CD4-positive, alpha-beta T cell treated with Interleukin-2 at 100 ng/mL for 4 hours (primary cell): ENCODE results near the gene FAM151B.
"Not testable (repeated sequence)": the region's sequence is repeated elsewhere in the genome, so short reads cannot be mapped to it uniquely, and the experiment has no call there.

Experiments used
- DNase-seq: peaks from one replicate; pipeline ENCODE4 v3.0.0-alpha.2; 2020; ENCODE audit warnings: low spot score

FAM151B gene

GRCh38 chr5:80503641-80504040, 15.7 kb downstream of the FAM151B start:
- DNase-seq, result no peak

GRCh38 chr5:80504833-80505232, 16.9 kb downstream of the FAM151B start:
- DNase-seq, result no peak

GRCh38 chr5:80507663-80508062, 19.8 kb downstream of the FAM151B start:
- no peak for DNase-seq

GRCh38 chr5:80508844-80509243, 20.9 kb downstream of the FAM151B start:
- no peak for DNase-seq

DNA sequence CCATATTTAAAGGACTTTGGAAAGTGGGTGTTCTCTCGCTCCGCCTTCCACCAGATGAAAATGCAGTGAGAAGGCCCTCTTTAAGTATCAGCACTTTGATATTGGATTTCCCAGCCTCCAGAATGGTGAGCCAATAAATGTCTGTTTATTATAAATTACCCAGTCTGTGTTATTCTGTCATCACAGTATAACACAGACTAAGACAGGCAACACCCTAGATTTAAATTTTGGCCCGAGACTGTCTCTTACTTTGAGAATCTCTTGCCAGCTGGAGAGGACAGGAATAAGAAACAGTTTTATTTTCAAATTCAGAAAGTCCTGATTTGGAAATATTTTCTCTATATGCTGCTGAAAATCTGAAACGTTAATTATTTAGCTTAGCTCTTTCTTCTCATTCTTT, 21.5 kb downstream of the FAM151B start:
- no peak for DNase-seq

DNA sequence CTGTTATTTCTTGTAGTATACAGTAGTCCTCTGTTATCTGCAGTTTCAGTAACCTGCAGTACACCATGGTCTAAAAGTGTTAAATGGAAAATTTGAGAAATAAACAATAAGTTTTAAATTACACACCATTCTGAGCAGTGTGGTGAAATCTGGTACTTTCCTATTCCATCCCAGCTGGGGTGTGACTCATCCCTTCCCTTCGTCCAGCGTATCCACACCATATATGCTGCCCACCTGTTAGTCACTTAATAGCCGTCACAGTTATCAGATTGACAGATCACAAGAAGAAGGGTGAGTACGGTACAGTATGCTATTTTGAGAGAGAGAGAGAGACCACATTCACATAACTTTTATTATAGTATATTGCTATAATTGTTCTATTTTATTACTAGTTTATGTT, 28.9 kb downstream of the FAM151B start:
- DNase-seq, result no peak

DNA sequence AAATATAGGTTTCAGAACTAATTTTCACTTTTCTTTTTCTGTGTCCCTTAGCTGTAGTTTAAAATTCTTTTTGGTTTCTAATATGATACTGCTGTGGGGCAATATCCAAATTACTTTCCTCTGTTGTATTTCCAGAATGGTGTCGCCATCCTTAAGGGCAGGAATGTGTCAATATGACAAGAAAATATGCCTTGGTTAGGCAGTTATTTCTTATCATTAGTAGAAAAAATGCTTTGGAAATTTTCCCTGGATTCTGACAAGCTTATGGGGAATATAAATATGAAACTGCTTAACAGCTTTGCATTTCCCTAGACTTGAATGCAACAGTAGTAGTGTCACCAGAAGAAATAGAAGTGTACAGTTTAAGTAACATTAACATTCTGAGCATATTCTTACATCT, 52.8 kb downstream of the FAM151B start:
- DNase-seq, result no peak

DNA sequence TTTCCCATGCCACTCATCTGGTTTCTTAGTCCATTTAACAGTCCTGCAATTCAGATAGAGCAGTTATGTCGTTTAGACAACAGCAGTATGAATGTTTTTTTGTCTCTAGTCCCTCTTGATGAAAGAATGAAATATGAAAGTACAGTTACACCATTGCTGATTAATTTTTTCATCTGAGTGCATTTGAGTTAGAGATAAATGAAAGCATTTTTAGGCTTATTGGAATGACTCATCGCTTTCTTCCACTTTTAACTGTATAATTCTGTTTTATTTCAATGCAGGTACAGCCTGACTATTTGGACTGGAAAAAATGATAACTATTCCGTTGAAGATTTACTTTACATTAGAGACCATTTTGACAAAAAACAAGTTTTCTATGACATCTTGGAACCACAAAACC, 53.5 kb downstream of the FAM151B start:
- no peak for DNase-seq

- no peak for DNase-seq
Observed at GRCh38 chr5:80554646-80555045, 66.7 kb downstream of the FAM151B start.

DNA sequence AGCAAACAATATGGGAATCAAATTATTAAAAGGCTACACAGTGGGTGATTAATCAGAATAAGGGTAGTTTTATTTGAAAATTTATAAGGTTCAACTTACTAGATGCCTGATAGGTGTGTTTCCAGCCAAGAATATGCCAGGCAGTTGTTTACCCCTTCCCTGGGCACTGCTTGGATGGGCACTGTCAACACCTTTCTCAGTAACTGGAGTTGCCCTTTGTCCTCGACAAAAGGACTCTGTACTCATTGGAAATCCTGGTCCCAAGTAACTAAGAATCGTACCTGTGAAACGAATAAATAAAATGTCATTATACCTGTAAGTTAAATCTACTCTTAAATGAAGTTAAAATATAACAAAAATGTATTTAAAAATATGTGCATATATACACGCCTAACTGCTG, 67.2 kb downstream of the FAM151B start:
- no peak for DNase-seq

- no peak for DNase-seq
Observed at GRCh38 chr5:80559244-80559643, 71.3 kb downstream of the FAM151B start.

DNA sequence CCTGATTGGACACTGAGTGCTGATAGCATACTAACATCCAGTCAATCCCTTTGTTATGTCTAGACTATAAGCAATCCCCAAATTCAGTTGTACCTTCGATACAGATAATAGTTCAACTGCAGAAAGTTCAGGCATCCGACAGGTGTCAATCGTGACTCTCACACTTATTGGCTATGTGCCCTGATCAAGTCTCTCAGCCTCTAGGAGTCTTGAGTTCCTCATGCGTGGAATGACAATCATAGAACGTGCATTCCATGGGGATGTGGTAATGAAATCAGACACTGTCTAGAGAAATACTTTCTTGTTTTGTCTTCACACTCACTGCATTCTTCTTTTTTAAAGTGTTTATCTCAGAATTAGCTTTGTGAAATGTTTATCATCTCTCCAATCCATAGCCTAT, 77.4 kb downstream of the FAM151B start:
- DNase-seq, result no peak

DNA sequence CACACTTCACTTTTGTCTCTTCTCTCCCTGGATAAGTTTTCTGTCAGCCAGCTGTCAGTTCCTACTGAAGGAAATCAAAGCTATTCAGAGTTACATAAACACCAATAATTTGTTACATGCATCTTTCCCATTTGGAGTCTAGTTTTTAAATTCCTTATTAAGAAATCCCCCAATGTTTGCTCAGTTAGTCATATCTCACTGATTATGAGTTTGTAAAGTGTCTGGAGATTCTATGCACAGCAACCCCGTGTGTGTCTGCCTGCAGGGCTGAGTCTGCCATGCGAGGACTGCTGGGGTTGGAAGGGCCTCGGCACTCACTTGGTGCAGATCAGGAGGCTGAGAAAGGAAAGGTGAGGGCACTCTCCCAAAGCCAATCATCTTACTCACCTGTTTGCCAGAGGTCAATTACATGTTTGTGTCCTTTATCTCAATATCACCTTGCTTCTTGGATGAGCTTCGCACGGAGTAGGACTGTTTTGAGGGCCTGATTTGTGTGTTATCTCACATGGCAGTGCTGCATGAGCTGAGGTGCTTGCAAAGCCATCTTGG, 78.9 kb downstream of the FAM151B start:
- no peak for DNase-seq

GRCh38 chr5:80568251-80568650, 80.4 kb downstream of the FAM151B start:
- DNase-seq, result no peak

DNA sequence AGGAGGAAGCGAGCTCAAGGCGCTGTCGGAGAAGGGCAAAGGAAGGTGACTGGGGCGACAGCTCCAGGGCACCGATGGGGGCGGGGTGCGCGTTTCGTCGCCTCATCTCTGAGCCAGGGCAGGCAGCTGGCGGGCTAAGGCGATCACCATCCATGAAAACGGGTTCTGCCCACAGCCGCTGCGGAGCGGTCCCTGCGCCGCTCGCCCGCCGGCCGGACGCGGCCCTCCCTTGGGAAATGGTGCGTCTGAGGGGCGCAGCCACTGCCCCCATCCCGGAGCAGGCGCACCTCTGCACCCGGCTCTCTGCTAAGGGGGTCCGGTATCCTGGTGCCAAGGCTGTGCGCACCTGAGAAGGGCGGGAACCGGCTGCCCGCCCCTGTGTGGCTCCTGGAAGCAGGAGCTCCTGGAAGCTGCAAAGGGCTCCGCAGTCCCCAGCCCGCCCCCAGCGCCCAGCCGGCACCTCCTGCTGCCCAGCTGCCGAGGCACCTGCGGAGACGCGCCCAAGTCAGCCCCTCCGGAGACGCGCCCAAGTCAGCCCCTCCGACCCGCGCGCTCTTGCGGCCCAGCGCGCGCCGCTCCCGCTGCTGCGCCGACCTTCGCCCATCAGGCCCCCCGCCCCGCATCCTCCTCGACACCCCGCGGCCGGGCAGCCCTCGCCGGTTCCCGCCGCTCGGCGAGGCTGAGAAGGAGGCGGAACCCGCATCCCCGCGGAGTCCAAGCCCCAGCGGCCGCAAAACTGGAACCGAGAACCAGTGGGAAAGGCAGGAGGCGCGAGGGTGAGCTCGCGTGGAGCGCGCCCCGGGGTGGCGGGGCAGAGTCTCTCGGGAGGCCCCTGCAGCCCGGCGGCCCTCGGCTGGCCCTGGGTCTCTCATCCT, 81.4 kb downstream of the FAM151B start:
- no peak for DNase-seq

DNA sequence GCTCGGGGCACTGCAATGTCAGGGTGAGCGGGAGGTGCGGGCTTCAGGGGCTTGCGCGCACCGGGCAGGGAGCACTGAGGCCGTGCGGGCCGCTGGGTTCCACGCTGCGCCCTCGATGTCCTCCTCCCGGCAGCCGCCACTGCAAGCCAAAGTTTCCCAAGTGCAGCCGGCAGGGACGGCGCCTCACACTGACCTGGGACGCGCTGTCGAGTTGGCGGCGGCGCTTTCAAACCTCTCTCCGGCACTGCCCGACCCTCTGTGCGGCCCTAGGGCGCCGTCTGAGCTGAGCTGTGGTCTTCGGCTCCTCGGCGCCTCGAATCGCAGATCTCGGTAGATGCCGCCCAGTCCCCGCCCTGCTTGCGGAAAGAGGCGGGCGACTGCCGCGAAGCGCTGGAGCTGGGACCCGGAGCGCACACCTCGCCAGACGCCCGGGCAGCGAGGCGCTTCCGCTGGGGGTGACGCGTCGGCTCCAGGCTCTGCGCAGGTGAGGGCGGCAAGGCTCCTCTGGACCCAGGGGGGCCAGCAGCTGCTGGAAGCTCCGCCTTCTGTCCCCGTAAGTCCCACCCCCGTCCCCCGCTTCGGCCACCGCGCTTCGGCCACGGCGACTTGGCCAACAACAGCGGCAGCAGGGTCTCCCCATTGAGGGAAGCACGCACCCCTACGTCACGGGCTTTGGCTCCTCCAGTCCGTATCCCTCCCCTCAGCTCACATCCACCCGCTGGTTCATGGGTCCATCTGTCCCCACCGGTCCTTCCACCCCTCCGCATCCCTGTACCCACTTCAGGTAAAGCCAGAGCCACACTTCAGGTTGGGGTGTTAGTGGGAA, 82.3 kb downstream of the FAM151B start, which contains the start of gene ANKRD34B:
Gene ANKRD34B, minus strand, starts transcription at position 320 of the 826 bp plus-strand sequence. CDS start 10,261 bp downstream, outside the sequence.
- no peak for DNase-seq

- no peak for DNase-seq
Observed at GRCh38 chr5:80573062-80573461, 85.2 kb downstream of the FAM151B start.

DNA sequence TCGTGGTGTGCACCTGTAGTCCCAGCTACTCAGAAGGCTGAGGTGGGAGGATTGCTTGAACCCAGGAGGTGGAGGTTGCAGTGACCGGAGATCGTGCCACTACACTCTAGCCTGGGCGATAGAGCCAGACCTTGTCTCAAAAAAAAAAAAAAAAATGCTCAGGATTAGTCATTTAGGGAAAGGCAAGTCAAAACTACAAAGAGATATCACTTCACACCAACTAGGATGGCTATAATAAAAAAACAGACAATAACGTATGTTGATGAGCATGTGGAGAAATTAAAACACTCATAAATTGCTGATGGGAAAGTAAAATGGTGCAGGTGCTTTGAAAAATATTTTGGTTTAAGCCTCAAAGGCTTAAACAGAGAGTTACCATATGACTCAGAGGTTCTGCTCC, 88.5 kb downstream of the FAM151B start:
- no peak for DNase-seq

DNA sequence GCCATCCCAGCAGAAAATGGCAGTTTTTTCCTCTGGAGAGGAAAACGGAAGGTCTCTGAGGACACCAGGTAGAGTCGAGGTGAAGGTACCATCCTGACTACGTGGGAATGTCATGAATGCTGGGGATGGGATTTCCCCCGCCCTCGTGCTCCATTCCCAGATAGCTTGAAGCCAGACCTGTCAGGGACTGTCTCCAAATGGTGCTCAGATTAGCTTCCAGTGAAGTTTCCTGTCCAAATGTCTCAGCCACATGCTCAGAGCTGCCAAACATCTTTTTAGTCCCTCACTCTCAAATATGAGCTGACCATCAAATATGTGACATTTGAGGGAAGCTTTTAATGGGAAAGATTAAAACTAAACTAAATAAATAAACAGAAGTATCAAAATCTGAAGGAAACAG, 89.8 kb downstream of the FAM151B start:
- no peak for DNase-seq

DNA sequence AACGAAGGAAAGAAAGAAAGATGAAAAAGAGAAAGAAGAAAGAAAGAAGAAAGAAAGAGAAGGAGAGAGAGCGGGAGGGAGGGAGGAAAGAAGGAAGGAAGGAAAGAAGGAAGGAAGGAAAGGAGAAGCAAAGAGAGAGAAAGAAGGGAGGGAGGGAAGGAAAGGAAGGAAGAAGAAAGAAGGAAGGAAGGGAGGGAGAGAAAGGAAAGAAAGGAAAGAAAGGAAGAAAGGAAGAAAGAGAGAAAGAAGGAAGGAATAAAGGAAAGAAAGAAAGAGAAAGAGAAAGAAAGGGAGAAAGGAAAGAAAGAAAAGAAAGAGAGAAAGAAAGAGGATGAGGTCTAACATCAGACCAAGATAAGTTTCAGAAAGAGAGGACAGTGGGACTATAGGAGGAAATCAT, 91.2 kb downstream of the FAM151B start:
- no peak for DNase-seq

DNA sequence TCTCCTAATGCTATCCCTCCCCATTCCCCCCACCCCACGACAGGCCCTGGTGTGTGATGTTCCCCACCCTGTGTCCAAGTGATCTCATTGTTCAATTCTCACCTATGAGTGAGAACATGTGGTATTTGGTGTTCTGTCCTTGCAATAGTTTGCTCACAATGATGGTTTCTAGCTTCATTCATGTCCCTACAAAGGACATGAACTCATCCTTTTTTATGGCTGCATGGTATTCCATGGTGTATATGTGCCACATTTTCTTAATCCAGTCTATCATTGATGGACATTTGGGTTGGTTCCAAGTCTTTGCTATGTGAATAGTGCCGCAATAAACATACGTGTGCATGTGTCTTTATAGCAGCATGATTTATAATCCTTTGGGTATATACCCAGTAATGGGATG, 92.4 kb downstream of the FAM151B start:
- not testable (repeated sequence) for DNase-seq

DNA sequence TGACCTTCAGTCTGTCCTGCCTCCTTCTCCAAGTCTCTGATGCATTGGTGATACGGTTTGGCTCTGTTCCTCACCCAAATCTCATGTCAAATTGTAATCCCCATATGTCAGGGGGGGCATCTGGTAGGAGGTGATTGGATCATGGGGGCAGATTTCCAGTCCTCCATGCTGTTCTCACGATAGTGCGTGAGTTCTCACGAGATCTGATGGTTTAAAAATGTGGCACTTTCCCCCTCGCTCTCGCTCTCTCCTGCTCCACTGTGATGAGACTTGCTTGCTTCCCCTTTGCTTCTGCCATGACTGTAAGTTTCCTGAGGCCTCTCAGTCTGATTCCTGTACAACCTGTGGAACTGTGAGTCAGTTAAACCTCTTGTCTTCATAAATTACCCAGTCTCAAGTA, 96.9 kb downstream of the FAM151B start:
- DNase-seq, result no peak
